Stimulated activated CD4-positive, alpha-beta T cell treated with anti-CD3 and anti-CD28 coated beads, TNF-alpha, amount 100 ng/mL, for 48 hours (primary cell): ENCODE measurements around the gene CHRNA10.

Experiments
- DNase-seq, 3 donors: peaks; one replicate each; pipeline ENCODE4 v3.0.0-alpha.2; 2020; ENCODE audit warnings: low read depth in 3 of 3

Gene CHRNA10

DNA sequence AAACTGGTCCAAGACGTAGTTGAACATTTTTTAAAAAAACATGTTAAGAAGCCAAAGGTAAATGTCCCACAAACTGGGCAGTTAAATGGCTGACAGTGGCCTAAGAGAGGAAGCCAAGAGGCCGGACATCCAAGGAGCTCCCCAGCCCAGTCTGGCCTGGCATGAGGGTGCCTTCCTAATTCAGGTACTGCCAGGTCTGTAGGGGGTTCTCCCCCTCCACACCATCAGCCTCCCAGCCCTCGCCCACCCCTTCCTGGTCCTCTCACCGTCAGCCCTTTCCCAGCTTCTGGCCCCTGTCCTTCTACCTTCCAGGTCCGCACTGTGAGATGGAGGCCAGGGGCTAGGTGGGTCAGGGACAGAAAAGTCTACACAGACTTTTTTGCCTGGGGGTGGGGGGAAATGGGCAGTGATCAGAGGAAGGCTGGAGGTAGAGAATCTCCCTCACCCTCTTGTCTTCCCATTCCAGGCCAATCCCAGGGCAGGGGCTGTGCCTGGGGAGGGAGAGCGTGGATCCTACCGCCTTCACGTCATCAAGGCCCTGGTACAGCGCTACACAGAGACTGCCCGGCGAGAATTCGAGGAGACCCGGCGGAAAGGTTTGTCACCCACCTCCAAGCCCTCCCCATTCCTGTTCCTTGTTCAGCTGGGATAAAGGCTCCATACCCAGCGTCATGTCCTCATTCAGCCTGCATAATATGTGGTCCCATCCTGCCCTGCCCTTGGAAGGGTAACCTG lies 35.4 kb downstream of the CHRNA10 start:
- no peak for DNase-seq

GRCh38 chr11:3632070-3632660 lies 39.0 kb downstream of the CHRNA10 start:
- DNase-seq = no peak

- no peak for DNase-seq
Observed at GRCh38 chr11:3631331-3631730, 39.9 kb downstream of the CHRNA10 start.

GRCh38 chr11:3627291-3627690 lies 43.9 kb downstream of the CHRNA10 start:
- DNase-seq = no peak

DNA sequence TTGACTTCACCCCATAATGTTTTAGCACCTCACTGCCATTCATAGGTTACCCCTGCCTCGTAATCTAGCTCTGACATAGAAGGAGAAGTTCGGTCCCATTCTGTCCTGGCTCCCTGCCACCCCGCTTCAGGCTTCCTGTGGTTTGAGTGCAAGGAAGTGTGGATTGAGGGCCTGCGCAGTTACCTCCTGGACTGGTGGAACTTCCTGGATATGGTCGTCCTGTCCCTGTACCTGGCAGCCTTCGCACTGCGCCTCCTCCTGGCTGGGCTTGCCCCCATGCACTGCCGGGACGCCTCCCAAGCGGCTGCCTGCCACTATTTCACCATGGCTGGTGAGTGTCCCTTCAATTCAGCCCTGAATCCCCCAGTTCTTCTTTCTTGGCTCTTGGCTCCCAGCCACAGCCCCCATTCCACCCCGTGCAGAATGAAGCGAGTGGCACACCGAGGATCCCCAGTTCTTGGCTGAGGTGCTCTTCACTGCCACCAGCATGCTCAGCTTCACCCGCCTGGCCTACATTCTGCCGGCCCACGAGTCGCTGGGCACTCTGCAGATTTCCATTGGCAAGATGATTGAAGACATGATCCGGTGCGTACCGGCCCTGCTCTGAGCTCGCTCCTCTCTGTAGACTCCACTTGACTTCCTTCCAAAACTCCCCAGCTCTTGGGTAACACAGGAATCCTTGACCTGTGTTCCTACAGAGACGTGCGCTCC lies 44.8 kb downstream of the CHRNA10 start:
- no peak for DNase-seq

- no peak for DNase-seq
Observed at GRCh38 chr11:3623767-3624458, 47.3 kb downstream of the CHRNA10 start.

DNA sequence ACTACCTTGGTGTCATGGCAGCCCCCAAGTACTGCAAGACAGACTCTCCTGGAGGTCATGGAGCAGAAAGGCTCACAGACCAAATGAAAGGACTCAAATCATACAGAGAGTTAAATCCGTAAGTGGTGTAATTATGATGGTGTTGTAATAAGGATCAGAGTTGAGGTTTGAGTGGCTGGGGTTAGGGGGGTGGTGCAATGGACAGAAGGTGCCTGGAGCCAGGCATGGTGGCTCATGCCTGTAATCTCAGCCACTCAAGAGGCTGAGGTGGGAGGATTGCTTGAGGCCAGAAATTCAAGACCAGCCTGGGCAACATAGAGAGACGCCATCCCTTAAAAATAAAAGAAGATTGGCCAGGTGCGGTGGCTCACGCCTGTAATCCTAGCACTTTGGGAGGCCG lies 48.1 kb downstream of the CHRNA10 start:
- no peak for DNase-seq

- DNase-seq = no peak
Observed at GRCh38 chr11:3622521-3622920, 48.7 kb downstream of the CHRNA10 start.

DNA sequence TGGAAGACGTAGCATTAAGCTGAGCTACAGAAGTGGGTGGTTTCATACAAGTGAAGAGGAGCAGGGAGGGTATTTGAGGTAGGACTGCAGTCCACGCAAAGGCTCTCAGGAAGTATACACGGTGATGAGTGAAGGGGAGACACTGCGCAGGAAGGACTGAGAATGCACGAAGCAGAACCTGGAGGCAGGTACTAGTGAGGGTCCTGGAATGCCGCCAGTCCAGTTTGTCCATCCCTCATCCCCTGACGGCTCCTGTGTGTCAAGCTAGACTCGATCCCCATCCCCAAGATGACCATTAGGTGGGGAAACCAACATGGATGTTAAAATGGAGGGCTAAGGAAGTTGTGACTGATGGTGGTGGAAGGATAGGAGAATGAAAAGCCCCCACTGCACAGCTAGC lies 53.2 kb downstream of the CHRNA10 start:
- DNase-seq = no peak

DNA sequence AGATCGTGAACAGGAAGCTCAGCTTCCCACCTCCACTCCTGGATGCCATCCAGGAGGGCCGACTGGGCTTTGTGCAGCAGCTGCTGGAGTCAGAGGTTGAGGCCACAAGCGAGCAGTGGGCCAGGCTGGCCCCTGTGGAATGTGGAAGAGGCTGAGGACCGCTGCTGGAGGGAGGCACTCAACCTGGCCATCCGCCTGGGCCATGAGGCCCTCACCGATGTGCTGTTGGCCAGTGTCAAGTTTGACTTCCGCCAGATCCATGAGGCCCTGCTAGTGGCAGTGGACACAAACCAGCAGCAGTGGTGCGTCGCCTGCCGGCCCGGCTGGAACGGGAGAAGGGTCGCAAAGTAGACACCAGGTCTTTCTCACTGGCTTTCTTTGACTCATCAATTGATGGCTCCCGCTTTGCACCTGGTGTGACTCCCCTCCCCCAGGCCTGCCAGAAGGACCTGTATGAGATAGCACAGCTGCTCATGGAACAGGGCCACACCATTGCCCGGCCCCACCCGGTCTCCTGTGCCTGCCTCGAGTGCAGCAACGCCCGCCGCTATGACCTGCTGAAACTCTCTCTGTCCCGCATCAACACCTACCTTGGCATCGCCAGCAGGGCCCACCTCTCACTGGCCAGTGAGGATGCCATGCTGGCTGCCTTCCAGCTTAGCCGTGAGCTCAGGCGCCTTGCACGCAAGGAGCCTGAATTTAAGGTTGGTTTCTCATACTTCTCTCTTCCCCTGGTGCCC lies 54.3 kb downstream of the CHRNA10 start:
- DNase-seq = no peak

GRCh38 chr11:3615998-3616397 lies 55.2 kb downstream of the CHRNA10 start:
- no peak for DNase-seq
